Epidermal melanocyte (primary cell): Measurements from ENCODE around the gene NPY1R.

Experiments
- DNase-seq: peaks from one replicate; pipeline ENCODE4 v3.0.0; 2011; ENCODE audit warnings: low spot score; ENCODE audit not compliant: insufficient read length

Gene NPY1R

DNA sequence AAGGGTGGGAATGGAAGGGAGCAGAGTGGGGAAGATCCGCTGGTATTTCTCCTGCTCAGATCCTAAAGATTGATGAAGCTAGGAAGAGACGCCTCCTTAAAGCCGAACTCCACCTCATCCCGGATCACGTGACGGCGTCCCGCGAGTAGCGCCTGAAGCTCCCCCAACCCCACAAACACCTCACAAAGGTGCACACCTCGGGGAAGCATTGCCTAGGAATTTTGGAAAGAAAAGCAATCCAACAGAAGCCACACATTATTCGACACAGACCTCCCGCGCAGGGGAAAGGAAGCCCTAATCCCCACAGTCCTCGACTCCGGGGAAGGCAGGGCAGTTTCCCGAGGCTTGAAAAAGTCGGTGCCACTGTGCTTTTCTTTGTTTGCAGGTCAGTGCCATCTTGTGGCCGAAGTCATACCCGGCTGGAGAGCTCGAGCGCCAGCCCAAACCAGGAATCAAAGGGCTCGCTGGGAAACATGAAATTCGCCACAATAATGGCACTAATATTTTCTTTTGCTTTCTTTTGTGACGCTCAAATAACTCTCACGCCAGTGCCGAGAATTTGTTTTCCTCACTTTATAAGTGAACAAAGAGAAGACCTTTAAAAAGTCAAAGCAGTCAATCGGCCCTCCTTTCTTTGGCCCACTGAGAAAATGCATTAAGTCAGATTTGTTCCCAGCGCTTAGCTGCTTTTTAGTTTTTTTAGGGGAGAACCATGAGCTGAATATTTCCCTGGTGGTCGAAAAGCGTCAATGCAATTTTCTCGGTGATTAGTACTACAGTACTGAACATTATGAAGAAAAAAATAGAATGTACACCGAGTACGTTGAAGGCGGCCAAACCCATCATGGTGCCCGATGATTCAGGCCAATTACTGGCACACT, at the start of gene NPY1R:
NPY1R (minus strand) TSS at position 71 of the 881 bp plus-strand sequence. CDS start 6,042 bp downstream, outside the sequence.
- DNase-seq: peak; percentile 62

DNA sequence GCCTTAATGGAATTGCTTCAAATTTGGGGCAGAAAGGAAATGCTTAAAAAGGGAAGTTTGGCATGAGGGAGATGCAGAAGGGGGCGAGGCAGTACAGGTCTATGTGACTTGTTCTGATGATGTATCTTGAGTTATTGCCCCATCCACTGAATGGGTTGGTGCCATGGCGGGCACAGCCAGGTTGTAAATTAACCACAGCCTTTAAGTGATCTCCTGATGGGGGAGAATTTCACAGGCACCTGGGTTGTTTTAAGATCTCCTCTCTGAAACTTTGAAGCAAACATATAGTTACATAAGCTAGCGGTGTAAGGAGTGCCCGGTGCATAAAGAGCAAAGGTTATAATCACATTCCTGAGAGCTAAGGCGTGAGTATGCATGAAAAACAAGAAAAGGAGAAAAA, 48.3 kb upstream of the NPY1R start:
- DNase-seq: no peak

DNA sequence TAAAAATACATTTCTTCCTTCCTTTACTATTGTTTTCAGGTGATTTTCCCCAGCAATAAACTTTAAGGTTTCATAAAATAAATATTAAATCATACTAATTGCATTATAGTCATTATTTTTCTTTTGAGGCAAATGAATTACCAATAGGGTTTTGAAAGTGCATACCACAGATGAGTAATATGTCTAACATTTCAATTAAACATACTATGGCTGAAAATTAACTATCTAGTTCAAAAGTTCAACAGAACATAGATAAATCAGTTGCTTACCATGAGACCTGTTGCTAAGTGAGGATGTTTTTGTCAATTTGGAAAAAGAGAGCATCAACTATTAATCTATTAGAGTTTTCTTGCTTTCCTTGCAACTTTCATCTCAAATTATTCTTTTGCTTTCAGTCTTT, 46.3 kb upstream of the NPY1R start:
- DNase-seq: no peak

DNA sequence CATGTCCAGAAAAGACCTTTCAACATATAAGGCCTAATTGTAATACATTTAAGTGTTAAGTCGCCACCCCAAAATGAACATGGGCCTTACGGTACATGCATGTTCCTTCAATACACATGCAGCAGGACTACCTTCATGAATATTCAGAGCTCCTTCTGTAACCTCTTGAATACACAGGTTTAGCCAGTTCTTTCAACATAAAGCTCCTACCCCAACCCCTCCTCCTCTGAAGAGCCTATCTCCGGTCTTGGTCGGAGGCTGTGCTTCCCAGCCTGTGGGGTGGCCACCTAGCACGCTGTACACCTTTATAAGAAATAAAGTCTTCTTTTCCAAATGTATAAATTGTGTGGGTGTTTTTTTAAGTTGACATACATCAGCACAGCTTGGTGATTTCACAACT, 39.6 kb upstream of the NPY1R start:
- no peak for DNase-seq

DNA sequence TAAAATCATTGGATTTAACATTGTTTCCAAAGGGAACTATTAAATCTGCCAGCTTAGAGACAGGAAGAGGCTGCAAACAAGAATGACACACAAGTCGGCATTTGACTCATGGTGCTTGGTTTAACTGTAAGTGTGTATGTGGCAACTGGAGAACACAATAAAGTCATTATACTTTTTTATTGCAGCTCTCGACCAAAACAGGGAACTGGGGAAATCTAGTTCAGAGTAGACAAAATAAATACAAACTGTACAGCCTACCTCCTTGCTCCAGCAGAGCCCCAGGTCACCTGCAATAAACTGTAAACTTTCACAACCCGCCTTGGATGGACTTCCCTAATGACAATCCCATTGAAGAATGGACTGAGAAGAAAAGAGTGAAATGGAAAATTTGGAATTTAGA, 35.3 kb upstream of the NPY1R start:
- DNase-seq: no peak

DNA sequence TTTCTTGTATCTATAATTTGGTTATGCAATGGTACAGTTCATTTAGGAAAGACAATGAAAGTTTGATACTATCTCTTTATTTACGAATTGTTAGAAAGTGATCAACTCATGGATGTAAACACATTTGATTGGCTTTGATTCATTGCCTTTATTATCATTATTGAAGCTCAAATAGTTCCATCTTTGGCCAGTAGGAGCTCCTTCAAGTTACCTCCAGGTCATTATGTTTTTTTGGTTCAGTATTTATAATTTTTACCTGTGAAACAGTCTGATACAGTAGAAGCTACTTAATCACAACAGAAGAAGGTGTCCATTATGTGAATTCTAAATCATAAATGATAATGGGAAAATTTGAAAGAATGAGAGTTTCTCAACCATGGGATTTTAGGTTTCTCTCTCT, 23.7 kb upstream of the NPY1R start:
- no peak for DNase-seq

DNA sequence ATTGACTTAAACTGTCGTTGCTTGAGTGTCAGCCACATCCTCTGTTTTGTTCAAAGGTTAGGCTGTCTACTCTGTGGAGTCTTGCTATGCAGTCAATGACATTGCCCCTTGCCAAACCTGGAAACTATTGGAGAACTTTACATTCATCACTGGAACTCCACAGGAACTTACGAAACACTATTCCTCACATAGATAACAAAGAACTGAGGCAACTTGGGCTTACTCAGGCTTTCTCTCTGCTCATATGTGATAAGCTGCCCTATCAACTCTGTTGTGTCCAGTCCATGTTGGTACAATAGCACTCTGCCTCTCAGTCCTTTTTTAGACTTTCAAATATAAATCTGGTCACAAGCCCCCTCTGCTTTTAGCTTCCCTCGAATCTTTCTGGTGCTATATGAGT, 20.7 kb upstream of the NPY1R start:
- DNase-seq: no peak

DNA sequence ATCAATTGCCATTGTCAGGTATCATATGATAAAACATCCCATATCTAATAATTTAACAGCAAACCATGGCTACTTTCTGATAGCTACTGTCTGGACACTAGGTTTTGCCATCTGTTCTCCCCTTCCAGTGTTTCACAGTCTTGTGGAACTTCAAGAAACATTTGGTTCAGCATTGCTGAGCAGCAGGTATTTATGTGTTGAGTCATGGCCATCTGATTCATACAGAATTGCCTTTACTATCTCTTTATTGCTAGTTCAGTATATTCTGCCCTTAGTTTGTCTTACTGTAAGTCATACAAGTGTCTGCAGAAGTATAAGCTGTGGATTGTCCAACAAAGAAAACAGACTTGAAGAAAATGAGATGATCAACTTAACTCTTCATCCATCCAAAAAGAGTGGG, 18.3 kb upstream of the NPY1R start:
- DNase-seq: no peak

DNA sequence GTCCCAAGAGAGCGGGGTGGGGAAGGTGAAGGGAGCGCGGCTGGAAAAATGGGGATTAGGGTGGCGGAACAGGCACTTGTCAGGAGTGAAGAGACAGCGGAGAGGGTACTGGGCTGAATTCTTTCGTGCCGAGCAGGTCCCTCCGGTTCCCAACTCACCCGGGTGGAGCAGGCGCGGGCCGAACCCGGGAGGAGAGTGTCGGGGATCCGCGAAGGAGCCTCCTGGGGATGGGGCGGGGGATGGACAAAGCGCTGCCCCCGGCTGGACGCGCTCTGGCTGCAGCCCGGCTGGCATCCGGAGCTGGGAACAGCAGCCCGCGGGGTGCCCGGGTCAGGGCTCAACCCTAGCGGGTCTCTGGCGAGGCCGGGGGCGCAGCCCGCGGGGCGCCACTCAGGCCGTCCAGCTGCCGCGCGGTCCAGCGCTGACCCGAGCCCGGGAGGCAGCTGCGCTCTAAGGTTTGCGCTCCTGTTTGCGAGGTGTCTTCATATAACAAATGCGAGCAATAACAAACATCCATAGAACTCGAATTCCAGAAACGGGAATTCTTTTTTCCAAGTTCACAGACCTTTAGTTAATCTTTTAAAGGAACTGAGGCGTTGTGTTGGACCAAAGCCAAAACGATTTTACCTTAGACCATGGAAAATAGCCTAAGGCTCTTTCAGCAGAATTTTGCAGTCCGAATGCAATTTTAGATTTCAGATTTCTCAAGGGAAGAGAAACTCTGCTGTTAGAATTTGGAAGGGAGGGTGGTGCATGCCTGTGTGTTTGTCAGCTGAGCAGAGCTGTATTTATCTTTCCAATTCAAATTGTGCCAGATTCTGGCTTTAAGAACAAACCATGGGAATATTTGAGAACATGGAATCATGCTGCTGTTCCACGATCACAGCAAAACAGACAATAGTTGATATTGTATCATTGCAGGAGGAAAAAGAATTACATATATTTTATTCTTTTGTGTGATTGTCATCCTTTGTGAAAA, 12.0 kb upstream of the NPY1R start:
- DNase-seq: no peak

DNA sequence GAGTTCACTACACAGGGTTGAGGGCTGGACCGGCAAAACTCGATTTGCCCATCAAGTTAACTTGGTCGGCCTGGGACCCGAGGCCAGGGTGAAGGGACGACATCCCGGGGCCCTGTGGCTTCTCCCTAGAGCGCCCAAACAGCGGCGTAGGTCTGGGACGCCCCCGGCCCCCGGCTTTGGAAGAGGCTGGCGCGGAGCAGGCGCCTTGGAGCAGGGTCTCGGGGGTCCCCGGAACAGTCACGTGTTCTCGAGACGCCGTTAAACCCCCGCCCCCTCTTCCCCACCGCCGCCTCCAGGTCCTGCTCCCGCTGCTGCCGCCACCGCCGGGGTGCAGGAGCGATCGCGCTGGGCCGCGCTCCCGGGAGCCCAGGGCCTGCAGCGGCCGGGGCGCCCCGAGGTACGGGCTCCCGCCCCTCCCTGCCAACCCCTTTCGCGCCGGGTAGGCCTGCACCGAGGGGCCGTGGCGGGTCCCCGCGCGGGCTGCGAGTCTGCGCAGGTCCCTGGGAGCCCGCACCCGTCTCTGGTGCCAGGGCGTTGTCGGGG, 11.3 kb upstream of the NPY1R start, which contains the start of gene NPY5R:
NPY5R (plus strand) TSS at position 289 of the 543 bp plus-strand sequence. CDS start 6,382 bp downstream, outside the sequence.
- no peak for DNase-seq

DNA sequence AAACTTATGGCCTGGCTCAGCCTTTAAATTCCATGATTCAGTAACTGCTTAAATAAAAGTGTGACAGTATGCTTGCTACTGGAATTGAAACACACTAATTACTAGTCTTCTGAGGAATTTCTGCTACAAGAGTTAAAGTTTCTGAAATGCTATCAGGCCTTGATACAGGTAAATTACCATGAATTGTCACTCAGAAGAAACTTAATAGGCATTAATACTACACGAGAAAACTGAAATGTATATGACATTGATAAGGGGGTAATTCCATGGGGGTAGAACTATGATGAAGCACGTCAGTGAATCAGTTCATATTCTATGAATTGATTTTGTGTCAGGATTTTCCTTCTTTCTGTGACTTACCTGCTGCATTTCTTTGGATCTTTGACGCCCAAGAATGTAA, 3.0 kb upstream of the NPY1R start:
- DNase-seq: no peak

DNA sequence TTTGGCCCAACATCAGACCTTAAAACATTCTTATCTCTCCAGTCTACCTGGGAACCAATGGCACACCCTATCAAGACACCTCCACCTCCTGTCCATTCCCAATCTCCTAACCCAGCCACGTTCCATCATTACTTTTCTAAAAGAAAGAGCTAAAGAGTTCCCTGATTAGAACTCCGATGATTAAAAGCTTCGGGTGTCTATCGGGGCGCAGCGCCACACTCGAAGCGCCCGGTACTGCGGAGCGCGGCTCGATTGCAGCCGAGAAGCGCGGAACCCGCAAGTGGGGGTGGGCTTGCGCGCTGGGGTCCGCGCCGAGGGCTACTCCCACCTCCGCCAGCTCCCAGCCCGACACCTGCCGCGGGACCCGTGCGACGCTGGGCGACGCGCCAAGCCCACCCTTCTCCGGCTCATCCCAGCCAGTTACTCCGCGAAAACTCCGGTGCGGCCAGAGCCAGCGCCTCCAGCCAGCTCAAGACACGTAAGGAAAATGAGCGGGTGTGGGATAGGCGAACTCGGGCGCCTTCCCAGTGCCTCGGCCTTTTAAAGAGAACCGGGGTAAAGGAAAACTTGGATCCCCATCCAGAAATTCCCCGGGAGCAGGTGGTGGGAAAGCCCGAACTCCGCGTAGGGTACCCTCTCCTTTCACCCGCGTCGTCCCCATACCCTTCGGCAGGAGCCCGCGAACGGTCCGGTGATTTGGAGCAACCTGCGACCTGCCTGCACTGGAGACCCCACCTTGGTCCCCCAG, 593 bp downstream of the NPY1R start:
- DNase-seq: no peak

DNA sequence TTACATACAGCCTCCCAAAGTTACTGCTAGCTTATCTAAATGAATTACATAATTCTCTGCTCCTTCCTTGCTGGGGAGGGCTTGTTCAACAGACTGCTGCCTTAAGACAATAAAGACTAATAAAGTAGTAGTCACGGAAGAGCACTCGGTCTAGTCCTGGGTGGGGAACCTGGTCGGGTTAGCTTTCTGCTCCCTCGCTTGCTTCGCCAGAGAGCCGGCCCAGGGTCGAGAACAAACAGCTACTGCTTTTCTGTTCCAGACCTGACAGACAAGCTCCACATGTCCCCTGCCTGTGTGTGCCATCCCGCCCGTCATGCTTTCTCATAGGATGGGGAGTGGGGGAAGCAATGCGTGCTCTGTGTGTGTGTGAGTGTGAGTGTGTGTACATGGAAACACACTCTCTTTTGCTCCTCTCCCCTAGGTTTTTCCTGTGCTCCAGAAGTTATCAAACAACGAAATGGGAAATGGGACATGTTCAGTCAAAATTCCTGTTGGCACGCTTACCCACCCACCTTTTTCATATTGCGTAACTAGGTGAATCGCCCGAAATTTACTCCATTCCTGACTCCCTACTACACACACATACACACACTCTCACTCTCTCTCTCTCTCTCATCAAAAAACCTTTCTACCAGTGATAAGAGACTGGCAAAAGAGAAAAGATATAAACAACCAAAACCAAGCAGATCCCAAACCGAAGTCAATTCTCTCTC, 1.3 kb downstream of the NPY1R start:
- no peak for DNase-seq

DNA sequence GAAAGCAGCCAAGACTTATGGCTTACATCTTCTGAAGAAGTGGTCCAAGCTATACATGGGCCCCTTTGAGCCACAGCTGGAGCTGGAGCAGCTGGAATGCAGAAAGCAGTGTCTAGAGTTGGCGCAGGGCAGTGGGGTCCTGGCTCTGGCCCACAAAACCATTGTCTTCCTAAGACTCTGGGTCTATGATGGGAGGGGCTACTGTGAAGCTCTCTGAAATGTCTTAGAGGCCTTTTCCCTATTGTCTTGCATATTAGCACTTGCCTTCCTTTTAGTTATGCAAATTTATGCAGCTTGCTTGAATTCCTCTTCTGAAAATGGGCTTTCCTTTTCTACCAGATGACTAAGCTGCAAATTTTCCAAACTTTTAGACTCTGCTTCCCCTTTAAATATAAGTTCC, 15.3 kb downstream of the NPY1R start:
- no peak for DNase-seq

DNA sequence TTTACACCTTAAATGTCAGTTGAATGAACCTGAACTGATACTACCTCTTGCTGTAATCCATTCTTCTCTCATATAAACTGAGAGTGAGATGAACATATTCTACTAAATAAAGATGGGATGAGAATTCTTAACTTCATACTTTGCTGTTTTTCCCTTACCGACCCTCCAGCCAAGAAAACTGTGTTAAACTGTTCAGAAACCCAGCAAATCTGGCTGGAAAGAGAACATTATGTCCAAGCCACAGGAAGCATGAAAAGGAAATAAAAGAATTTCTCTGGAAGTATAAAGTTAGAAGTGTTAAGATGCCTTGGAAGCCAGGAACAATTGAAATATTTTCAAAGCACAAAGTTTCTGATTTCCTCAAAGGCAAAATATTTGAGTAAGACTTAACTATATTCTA, 22.9 kb downstream of the NPY1R start:
- no peak for DNase-seq

DNA sequence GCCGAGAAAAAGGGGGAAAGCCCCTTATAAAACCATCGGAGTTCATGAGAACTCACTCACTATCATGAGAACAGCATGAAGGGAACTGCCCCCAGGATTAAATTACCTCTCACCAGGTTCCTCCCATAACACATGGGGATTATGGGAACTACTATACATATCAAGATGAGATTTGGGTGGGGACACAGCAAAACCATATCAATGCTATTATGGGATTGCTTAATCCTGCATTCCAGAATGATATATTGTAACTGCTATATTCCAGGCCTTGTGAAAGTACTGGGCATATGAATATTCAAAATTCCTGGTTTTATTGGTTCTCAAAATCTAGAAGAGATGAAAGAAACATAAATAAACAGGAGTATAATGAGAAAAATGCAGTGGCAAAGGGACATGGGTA, 29.3 kb downstream of the NPY1R start:
- DNase-seq: no peak

DNA sequence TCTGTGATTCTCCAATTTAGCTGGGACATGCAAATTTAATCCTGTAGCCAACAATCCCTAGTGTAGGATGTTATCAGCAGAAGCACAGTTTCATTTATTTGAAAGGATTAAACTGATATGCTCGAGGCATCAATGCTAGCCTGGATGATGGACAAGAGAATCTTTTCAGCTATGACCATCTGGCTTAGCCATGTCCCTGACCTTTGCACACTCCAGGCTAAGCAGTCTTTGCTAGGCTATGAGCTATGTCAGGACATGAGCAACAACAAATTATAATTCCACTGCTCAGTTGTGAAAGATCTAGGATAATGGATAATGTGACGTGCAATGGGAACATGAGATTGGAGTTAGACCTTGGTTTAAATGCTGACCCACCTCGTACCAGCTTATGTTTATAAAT, 32.0 kb downstream of the NPY1R start:
- DNase-seq: no peak

DNA sequence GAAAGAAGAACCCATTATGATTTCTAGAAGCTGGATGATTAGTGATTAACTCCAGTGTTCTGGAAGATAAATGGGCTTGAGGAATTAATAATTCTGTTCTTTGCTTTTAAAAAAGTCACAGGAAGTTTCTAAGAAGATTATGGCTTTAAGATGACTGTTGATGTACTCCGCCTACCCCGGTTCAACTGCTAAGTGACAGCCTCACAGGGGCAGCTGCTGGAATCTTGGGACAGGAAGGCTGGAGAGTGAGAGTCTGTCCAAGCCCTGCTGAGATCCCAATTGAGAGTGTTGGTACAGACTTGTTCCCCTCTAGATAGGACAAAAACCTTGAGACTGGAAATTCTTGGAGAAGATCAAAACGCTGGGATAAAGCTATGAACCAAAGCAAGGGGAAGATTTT, 37.3 kb downstream of the NPY1R start:
- DNase-seq: no peak

DNA sequence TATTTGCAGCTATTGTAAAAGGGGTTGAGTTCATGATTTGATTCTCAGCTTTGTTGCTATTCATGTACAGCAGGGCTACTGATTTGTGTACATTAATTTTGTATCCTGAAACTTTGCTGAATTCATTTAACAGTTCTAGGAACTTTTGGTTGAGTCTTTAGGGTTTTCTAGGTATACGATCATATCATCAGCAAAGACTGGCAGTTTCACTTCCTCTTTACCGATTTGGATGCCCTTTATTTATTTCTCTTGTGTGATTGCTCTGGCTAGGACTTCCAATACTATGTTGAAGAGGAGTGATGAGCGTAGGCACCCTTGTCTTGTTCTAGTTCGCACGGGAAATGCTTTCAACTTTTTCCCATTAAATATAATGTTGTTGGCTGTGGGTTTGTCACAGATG, 48.1 kb downstream of the NPY1R start:
- DNase-seq: no peak

DNA sequence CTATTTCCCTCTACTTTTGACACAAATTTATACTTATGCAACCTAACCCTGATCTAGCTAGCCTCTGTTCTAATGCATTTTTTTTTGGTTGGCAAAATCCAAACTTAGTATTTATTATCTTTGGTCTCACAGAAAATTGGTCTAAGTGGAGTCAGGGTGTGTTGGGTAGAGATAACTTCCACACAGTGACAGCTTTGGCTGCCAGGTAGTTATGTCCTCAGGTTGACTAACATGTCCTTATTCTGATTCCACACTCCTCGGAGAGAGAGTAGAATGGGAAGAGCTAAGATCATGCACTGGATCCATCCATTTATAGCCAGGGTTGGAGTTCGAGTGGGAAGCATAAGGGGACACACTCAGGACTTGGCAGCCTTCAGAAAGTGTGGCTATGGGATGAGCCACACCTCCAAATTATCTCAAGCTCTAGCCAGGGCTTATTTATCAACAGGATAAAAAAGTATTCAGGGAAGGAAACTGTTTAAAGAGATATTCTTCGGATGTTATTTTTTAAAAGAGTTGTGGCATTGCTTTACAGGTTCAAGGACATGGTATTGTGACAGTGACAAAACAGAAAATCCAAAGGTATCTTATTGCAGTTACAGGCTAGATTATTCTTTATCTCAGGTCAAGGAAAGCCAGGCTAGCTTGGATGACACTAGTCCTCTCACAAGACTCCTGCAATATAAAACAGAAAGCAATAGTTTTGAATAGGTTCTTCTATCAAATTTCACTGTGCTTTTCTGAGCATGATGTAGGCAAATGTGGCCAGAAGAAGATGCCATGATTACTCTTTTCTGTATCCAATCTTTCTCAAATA, 51.5 kb downstream of the NPY1R start:
- no peak for DNase-seq
